ENCODE data around the gene MCF2L2.

DNA sequence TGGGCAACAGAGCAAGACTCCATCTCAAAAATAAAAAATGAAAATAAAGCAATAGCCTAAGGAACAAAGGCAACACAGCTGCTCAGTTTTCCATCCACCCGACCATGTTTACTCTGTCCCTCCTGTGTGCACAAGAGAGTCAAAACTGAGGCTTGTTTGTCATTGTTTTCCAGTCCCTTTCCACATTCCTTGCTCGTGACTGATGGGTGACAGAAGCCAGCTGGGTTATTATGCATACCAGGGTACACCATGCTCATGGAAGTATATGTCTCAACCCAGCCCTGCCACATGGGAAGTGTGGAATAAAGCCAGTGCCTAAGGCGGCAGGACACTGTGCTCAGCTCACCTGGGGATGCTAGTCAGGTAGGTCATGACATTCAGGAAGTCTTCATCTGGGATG, 49.5 kb downstream of the MCF2L2 start:
- TF ChIP-seq CTCF (IDR thresholded peaks at IDR 0.05; ENCODE audit: extremely low read depth in 1 of 2, insufficient read depth in 1 of 2, low read depth in 1 of 2, low read length in 2 of 2) = no peak
- TF ChIP-seq POLR2A (IDR thresholded peaks at IDR 0.05; ENCODE audit: low read depth, low read length) = no peak
